NT2/D1 (cell line): ENCODE measurements around the gene CRISPLD2.

Source experiments
- SUZ12 ChIP-seq: IDR thresholded peaks from 2 replicates; pipeline ENCODE4 v1.6.1; 2011; ENCODE audit not compliant: insufficient read length, insufficient read depth; ENCODE audit errors: extremely low read depth
- YY1 ChIP-seq: IDR thresholded peaks from 2 replicates; pipeline ENCODE4 v1.6.1; 2011; ENCODE audit not compliant: insufficient read length, insufficient read depth

GRCh38 chr16:84806890-84807258 lies 12.9 kb upstream of the CRISPLD2 start:
- TF ChIP-seq YY1 = no peak
- no peak for TF ChIP-seq SUZ12
